GM23338 (cell line): ENCODE data around the gene CPE. TPM values are rescaled to one million over a fixed set of nuclear protein-coding genes. Genes with fewer than 3 reads are reported as not detected.

ENCODE experiments used
- ATAC-seq: fragments of 200-7000 bp; cut with Tn5 transposase; 3 replicates; pipeline ENCODE4 v1.9.1; 2020
- DNase-seq: peaks from one replicate; pipeline ENCODE4 v3.0.0-alpha.2; 2015; ENCODE audit warnings: low spot score
- H2AFZ ChIP-seq: fragments of 200-600 bp; sonication (generic); 2 replicates; pipeline ENCODE4 v1.8.0; 2016; ENCODE audit warnings: antibody characterized with exemption, mild to moderate bottlenecking, moderate library complexity
- H3F3A ChIP-seq: fragments of 200-600 bp; sonication (generic); replicated peaks from 2 replicates; pipeline ENCODE4 v1.8.0; 2017; ENCODE audit warnings: antibody characterized with exemption, mixed run types, low read depth
- H3K27ac ChIP-seq: fragments of 200-600 bp; sonication (generic); 2 replicates; pipeline ENCODE4 v1.6.1; 2016; ENCODE audit warnings: low read depth
- H3K27me3 ChIP-seq: fragments of 200-600 bp; sonication (generic); 2 replicates; pipeline ENCODE4 v1.8.0; 2016; ENCODE audit warnings: mild to moderate bottlenecking, mixed run types, moderate library complexity; ENCODE audit not compliant: insufficient read depth
- H3K36me3 ChIP-seq: fragments of 200-600 bp; sonication (generic); 2 replicates; pipeline ENCODE4 v1.8.0; 2016; ENCODE audit warnings: mild to moderate bottlenecking; ENCODE audit not compliant: insufficient read depth
- H3K4me1 ChIP-seq: fragments of 200-600 bp; sonication (generic); 2 replicates; pipeline ENCODE4 v1.8.0; 2016; ENCODE audit warnings: mild to moderate bottlenecking, moderate library complexity; ENCODE audit not compliant: insufficient read depth
- H3K4me2 ChIP-seq: fragments of 200-600 bp; sonication (generic); 2 replicates; pipeline ENCODE4 v1.7.1; 2017; ENCODE audit warnings: mixed run types
- H3K4me3 ChIP-seq: fragments of 200-600 bp; sonication (generic); 2 replicates; pipeline ENCODE4 v1.6.1; 2016; ENCODE audit warnings: mixed run types
- H3K79me2 ChIP-seq: fragments of 200-600 bp; sonication (generic); replicated peaks from 2 replicates; pipeline ENCODE4 v1.8.0; 2017; ENCODE audit warnings: mild to moderate bottlenecking; ENCODE audit not compliant: insufficient read depth
- H3K9me2 ChIP-seq: fragments of 200-600 bp; sonication (generic); 2 replicates; pipeline ENCODE4 v1.8.0; 2017; ENCODE audit not compliant: insufficient read depth
- H4K20me1 ChIP-seq: fragments of 200-600 bp; sonication (generic); replicated peaks from 2 replicates; pipeline ENCODE4 v1.8.0; 2017; ENCODE audit warnings: mild to moderate bottlenecking; ENCODE audit not compliant: insufficient read depth
- H3K27ac Mint-ChIP-seq: 2 replicates; pipeline ENCODE4 v1.8.0; 2020; ENCODE audit warnings: inconsistent platforms, mild to moderate bottlenecking, moderate library complexity, mixed read lengths
- H3K27me3 Mint-ChIP-seq: 3 replicates; pipeline ENCODE4 v1.8.0; 2022; ENCODE audit warnings: low read depth, mild to moderate bottlenecking, moderate library complexity, mixed read lengths, inconsistent platforms; ENCODE audit not compliant: insufficient read depth, poor library complexity
- H3K36me3 Mint-ChIP-seq: 3 replicates; pipeline ENCODE4 v1.8.0; 2021; ENCODE audit warnings: low read depth, mild to moderate bottlenecking, inconsistent platforms, moderate library complexity, mixed read lengths
- H3K4me1 Mint-ChIP-seq: 3 replicates; pipeline ENCODE4 v1.8.0; 2020; ENCODE audit warnings: mild to moderate bottlenecking, inconsistent platforms, mixed read lengths
- H3K4me3 Mint-ChIP-seq: 3 replicates; pipeline ENCODE4 v1.8.0; 2021; ENCODE audit warnings: moderate library complexity, mild to moderate bottlenecking, inconsistent platforms, mixed read lengths
- H3K9me3 Mint-ChIP-seq: 3 replicates; pipeline ENCODE4 v1.8.0; 2020; ENCODE audit warnings: moderate library complexity, mild to moderate bottlenecking, inconsistent platforms, mixed read lengths
- CREB1 ChIP-seq: fragments of 250-450 bp; sonication (Bioruptor Pico); IDR thresholded peaks from 2 replicates; pipeline ENCODE4 v1.5.0; 2020; ENCODE audit warnings: low read depth, mild to moderate bottlenecking, moderate library complexity
- CTCF ChIP-seq, 2 experiments: fragments of 200-600 bp in 1 of 2; sonication (generic) in 1 of 2; conservative IDR thresholded peaks; 2 replicates each; pipeline versions ENCODE4 v1.5.1 to v1.6.1; 2016 to 2017; ENCODE audit warnings: antibody characterized with exemption in 2 of 2, low read depth in 2 of 2, mild to moderate bottlenecking in 2 of 2, moderate library complexity in 1 of 2
- ETS1 ChIP-seq: IDR thresholded peaks from 2 replicates; pipeline ENCODE4 v1.6.1; 2016; ENCODE audit warnings: antibody characterized with exemption
- EZH2 ChIP-seq: fragments of 200-600 bp; sonication (generic); IDR thresholded peaks from one replicate; pipeline ENCODE4 v1.8.0; 2017; ENCODE audit warnings: antibody characterized with exemption, mild to moderate bottlenecking, low read depth; ENCODE audit not compliant: unreplicated experiment
- EZH2phosphoT487 ChIP-seq: fragments of 200-600 bp; sonication (generic); IDR thresholded peaks from one replicate; pipeline ENCODE4 v1.8.1; 2018; ENCODE audit warnings: antibody characterized with exemption; ENCODE audit not compliant: unreplicated experiment
- JUNB ChIP-seq: IDR thresholded peaks from one replicate; pipeline ENCODE4 v1.6.1; 2016; ENCODE audit warnings: antibody characterized with exemption; ENCODE audit not compliant: unreplicated experiment
- NANOG ChIP-seq: IDR thresholded peaks from 2 replicates; pipeline ENCODE4 v1.6.1; 2016; ENCODE audit warnings: antibody characterized with exemption, borderline replicate concordance
- POLR2AphosphoS5 ChIP-seq: IDR thresholded peaks from 2 replicates; pipeline ENCODE4 v1.6.1; 2016; ENCODE audit warnings: antibody characterized with exemption, low read depth
- REST ChIP-seq: IDR thresholded peaks from one replicate; pipeline ENCODE4 v1.6.1; 2018; ENCODE audit warnings: antibody characterized with exemption; ENCODE audit not compliant: unreplicated experiment
- STAT1 ChIP-seq: IDR thresholded peaks from one replicate; pipeline ENCODE4 v1.6.1; 2016; ENCODE audit warnings: antibody characterized with exemption; ENCODE audit not compliant: unreplicated experiment
- ZNF114 ChIP-seq: fragments of 250-450 bp; sonication (Bioruptor Pico); IDR thresholded peaks from 2 replicates; pipeline ENCODE4 v1.5.0; 2020; ENCODE audit warnings: mild to moderate bottlenecking, moderate library complexity
- ZNF331 ChIP-seq: fragments of 250-450 bp; sonication (Bioruptor Pico); IDR thresholded peaks from 2 replicates; pipeline ENCODE4 v1.5.0; 2020; ENCODE audit warnings: low read depth, mild to moderate bottlenecking, moderate library complexity
- ZNF462 ChIP-seq: fragments of 250-450 bp; sonication (Bioruptor Pico); IDR thresholded peaks from 2 replicates; pipeline ENCODE4 v1.5.0; 2020; ENCODE audit warnings: mild to moderate bottlenecking, moderate library complexity
- polyA plus RNA-seq: library from polyadenylated mRNA; unstranded; fragments of >200 nt; fragmentation: Nextera tagmentation; extraction: Ambion mirVana; gene quantifications from 2 replicates; pipeline ENCODE4 v1.2.1, GENCODE V29; 2016
- total RNA-seq: library from RNA; depleted of rRNA; stranded (reverse); fragments of >200 nt; shearing (Covaris generic); gene quantifications from 2 replicates; pipeline ENCODE4 v1.2.3, GENCODE V29; 2014

CPE gene
- total and polyA plus RNA-seq, 2 experiments from 2014 or later, result 10.3 to 16.5 TPM

- no peaks in the 10 kb centered on the region for H3K79me2 ChIP-seq
- no peaks in the 10 kb centered on the region for H3K36me3 ChIP-seq
- Mint-ChIP-seq H3K4me3 (no peak overlapping the region), H3K36me3 (no peaks in the 10 kb centered on the region), H3K27ac (no peak overlapping the region), H3K27me3 (peaks cover 3% of the 10 kb centered on the region), H3K9me3 (no peaks in the 10 kb centered on the region), H3K4me1 (peaks cover 2% of the 10 kb centered on the region; the same call in 2 of the 3 replicates)
- ATAC-seq (no peak), DNase-seq (no peak)
- no peak overlapping the region for H3K4me3 ChIP-seq
- no peaks in the 10 kb centered on the region for H4K20me1 ChIP-seq
- H3K9me2 ChIP-seq, result 0 out of 2 replicates have a peak, but pooled peaks cover 3% of the 10 kb centered on the region
- H3K4me1 ChIP-seq, result no peaks in the 10 kb centered on the region
- H3K27ac ChIP-seq, result no peak overlapping the region
- H2AFZ ChIP-seq, result no peak overlapping the region
- no peaks in the 10 kb centered on the region for H3K27me3 ChIP-seq
- TF ChIP-seq JUNB, result no peak
- TF ChIP-seq CREB1 (CRISPR knock-in tag), result no peak
- no peak for TF ChIP-seq POLR2AphosphoS5
- no peak for TF ChIP-seq REST
- no peak for TF ChIP-seq NANOG
- TF ChIP-seq CTCF (conservative IDR thresholded peaks at IDR 0.05; ENCODE audit: low read depth in 2 of 2), result no peak
- no peak for TF ChIP-seq ZNF114 (CRISPR knock-in tag)
- TF ChIP-seq EZH2phosphoT487, result no peak
- no peak for TF ChIP-seq ZNF462 (CRISPR knock-in tag)
- TF ChIP-seq EZH2, result no peak
- no peak for TF ChIP-seq ZNF331 (CRISPR knock-in tag)
- TF ChIP-seq ETS1, result no peak
- TF ChIP-seq STAT1, result no peak
- no peak overlapping the region for H3K4me2 ChIP-seq
- no peaks in the 10 kb centered on the region for H3F3A ChIP-seq
Measured at GRCh38 chr4:165410214-165410613, 31.4 kb downstream of the CPE start.
